Measurements from ENCODE around the gene IYD. TPM values are rescaled to one million over a fixed set of nuclear protein-coding genes. Genes with fewer than 3 reads are reported as not detected.
A peak's percentile ranks its signal among the peaks of the same experiment; 100 is the strongest.

Gene IYD
- total and polyA plus RNA-seq, 9 donors: not detected

DNA sequence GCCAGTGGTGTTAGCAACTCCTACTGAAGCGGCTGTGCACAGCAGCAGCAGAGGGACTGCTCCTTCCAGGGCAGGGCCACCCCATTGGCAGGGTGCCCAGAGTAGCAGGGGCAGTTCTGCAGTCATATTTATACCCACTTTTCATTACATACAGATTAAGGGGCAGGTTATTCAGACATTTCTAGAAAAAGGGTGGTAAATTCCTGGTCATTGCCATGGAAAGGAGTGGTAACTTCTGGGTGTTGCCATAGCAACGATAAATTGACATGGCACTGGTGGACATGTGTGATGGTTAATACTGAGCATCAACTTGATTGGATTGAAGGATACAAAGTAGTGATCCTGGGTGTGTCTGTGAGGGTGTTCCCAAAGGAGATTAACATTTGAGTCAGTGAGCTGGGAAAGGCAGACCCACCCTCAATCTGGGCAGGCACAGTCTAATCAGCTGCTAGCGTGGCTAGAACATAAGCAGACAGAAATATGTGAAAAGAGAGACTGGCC lies 45.0 kb downstream of the IYD start:
- Histone ChIP-seq H3K4me1 (ENCODE audit: insufficient read depth) (no peaks in the 10 kb centered on the region), H3K36me3 (no peaks in the 10 kb centered on the region), H3K9me3 (no peaks in the 10 kb centered on the region), H3K27me3 (no peaks in the 10 kb centered on the region), H3K27ac (no peak overlapping the region), H3K4me3 (no peak overlapping the region)
- intact Hi-C loops (cut with DNase I): no loop called here
- TF ChIP-seq, protein P1, sequence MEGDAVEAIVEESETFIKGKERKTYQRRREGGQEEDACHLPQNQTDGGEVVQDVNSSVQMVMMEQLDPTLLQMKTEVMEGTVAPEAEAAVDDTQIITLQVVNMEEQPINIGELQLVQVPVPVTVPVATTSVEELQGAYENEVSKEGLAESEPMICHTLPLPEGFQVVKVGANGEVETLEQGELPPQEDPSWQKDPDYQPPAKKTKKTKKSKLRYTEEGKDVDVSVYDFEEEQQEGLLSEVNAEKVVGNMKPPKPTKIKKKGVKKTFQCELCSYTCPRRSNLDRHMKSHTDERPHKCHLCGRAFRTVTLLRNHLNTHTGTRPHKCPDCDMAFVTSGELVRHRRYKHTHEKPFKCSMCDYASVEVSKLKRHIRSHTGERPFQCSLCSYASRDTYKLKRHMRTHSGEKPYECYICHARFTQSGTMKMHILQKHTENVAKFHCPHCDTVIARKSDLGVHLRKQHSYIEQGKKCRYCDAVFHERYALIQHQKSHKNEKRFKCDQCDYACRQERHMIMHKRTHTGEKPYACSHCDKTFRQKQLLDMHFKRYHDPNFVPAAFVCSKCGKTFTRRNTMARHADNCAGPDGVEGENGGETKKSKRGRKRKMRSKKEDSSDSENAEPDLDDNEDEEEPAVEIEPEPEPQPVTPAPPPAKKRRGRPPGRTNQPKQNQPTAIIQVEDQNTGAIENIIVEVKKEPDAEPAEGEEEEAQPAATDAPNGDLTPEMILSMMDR (IDR thresholded peaks at IDR 0.05): no peak
- TF ChIP-seq POLR2A (IDR thresholded peaks at IDR 0.05): no peak
- TF ChIP-seq EP300 (IDR thresholded peaks at IDR 0.05): no peak
- DNase-seq: no peak
- 74 to 84% (median 78%) methylated on average over 3 of the region's 3 CpGs for WGBS, 3 donors

DNA sequence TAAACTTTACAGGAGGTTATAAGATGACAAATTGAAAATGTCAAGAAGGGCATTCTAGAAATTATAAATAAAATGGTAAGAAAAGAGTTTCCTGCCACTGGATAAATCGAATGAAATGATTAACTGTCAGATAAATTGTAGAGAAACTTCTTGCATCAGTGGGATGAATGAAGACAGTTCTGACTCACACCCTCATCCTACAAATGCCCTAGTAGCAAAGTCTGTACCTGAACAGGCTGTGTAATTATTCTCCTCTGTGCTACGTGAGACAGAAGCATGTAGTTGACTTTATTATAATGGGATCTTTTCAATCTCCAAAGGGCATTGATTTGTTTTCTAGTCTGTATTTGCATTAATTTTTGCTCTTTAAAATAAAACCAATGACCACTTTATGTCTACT lies 47.3 kb downstream of the IYD start:
- Histone ChIP-seq H3K27me3 (no peaks in the 10 kb centered on the region), H3K4me1 (ENCODE audit: insufficient read depth) (peaks cover 2% of the 10 kb centered on the region), H3K27ac (no peak overlapping the region), H3K36me3 (no peaks in the 10 kb centered on the region), H3K4me3 (no peak overlapping the region), H3K9me3 (no peaks in the 10 kb centered on the region)
- 63 to 80% (median 77%) methylated on average over 2 of the region's 2 CpGs for whole genome bisulfite sequencing, 3 donors
- intact Hi-C loops (cut with DNase I): loop anchor here in 2 of 4 donors (5.0 kb wide), 1 partner anchor 396 kb away; no protein-coding TSS in a partner anchor
- TF ChIP-seq POLR2A (IDR thresholded peaks at IDR 0.05) (no peak), EP300 (IDR thresholded peaks at IDR 0.05) (no peak)
- TF ChIP-seq, protein P1 (IDR thresholded peaks at IDR 0.05): no peak
- no peak for DNase-seq

DNA sequence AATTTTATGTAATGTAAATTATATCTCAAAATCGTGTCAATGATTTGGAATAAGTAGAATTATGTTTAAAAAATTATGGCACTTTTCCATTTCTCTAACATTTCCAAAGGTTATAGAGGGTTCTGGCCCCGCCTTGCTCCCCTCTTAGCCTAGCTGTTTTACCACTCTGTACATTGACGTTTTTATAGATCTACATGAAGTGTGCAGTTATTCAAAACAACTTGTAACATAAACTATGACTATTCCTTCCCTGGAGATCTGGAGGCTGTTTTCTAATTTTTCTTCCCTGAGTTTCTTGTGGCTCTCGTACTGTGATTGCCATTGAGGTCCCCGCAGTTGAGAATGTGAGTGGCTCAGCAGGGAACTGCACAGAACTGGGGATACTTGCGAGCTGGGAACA lies 48.4 kb downstream of the IYD start:
- WGBS, 3 donors: 75 to 82% (median 79%) methylated on average over 6 of the region's 6 CpGs
- TF ChIP-seq, protein P1 (IDR thresholded peaks at IDR 0.05): no peak
- TF ChIP-seq EP300 (IDR thresholded peaks at IDR 0.05): no peak
- TF ChIP-seq POLR2A (IDR thresholded peaks at IDR 0.05): no peak
- intact Hi-C loops (cut with DNase I): loop anchor here in 2 of 4 donors (5.0 kb wide), 1 partner anchor 395 kb away; no protein-coding TSS in a partner anchor

DNA sequence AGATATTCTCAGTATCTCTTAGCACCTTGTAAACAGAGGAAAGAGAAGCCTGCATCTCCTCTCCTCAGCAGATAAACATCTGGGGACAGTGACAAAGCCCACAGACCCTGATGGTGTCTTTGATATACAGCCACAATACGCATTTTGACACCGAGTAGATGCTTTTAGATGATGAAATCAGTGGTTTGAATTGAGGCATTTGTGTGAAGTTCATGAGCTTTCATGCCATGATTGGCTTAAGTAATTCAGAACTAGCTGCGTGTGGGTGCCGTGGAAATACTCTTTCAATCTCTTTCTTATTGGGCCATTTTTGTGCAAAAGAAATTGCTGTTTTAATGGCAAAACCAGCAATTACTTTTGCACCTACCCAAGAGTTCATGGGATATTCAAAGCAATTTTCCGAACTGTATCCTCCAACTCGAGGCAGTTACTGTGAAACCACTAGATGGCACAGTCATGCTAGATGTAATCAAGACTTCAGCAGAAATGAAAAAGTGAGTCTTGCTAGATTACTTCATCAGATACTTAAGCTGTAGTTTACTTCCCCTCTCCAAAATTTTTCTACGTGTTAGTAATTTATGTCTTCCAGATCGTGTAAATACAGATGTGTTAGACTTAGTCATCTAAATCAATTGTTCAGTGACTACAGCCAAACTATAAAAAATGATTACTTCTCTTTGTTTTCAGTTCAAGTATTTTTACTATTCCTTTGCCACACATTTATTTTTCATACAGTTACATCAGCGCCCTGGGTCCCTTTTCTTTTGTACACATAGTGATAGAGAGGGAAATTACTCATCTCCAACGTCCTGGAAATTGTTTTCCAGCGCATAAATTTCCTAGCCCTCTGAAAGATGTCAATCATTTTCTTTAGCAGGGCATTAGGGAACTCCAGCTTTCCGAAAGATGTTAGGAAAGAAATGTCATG lies 49.4 kb downstream of the IYD start:
- H3K27ac ChIP-seq: no peak overlapping the region
- DNase-seq: no peak
- no peak for TF ChIP-seq POLR2A (IDR thresholded peaks at IDR 0.05)
- TF ChIP-seq, protein P1 (IDR thresholded peaks at IDR 0.05): peak; percentile 45 to 75 (median 48)
- no peak for TF ChIP-seq EP300 (IDR thresholded peaks at IDR 0.05)

More for the DNA sequence above, 48.4 kb downstream of the IYD start:
- H3K36me3 ChIP-seq: no peaks in the 10 kb centered on the region
- peaks cover 2% of the 10 kb centered on the region for H3K4me1 ChIP-seq (ENCODE audit: insufficient read depth)
- no peak for DNase-seq
- no peaks in the 10 kb centered on the region for H3K9me3 ChIP-seq
- no peak overlapping the region for H3K27ac ChIP-seq
- H3K4me3 ChIP-seq: no peak overlapping the region
- H3K27me3 ChIP-seq: no peaks in the 10 kb centered on the region

More for the DNA sequence above, 49.4 kb downstream of the IYD start:
- Histone ChIP-seq H3K4me3 (peak overlapping the region; percentile 27), H3K27me3 (no peaks in the 10 kb centered on the region), H3K36me3 (no peaks in the 10 kb centered on the region), H3K4me1 (ENCODE audit: insufficient read depth) (peaks cover 2% of the 10 kb centered on the region), H3K9me3 (no peaks in the 10 kb centered on the region)
- 13 to 21% (median 14%) methylated on average over 12 of the region's 12 CpGs for WGBS, 3 donors
- intact Hi-C loops (cut with DNase I): loop anchor here (2.0 to 5.0 kb wide), 2 partner anchors 394 to 399 kb away; no protein-coding TSS in a partner anchor

All from ovary (tissue), 9 donors.